Suprapubic skin (tissue), 4 donors: ENCODE measurements around the gene CTNNA2. TPM values are rescaled to one million over a fixed set of nuclear protein-coding genes. Genes with fewer than 3 reads are reported as not detected.

ENCODE experiments used
- DNase-seq, 2 donors: peaks; one replicate each; pipeline ENCODE4 v3.0.0-alpha.2; 2019; ENCODE audit warnings: low spot score in 2 of 2
- H3K27ac ChIP-seq: fragments of 200-600 bp; sonication (generic); one replicate; pipeline ENCODE4 v1.5.1; 2019
- H3K27me3 ChIP-seq: fragments of 200-600 bp; sonication (generic); one replicate; pipeline ENCODE4 v1.5.1; 2019
- H3K36me3 ChIP-seq: fragments of 200-600 bp; sonication (generic); one replicate; pipeline ENCODE4 v1.5.1; 2019
- H3K4me1 ChIP-seq: fragments of 200-600 bp; sonication (generic); one replicate; pipeline ENCODE4 v1.5.1; 2019
- H3K4me3 ChIP-seq: fragments of 200-600 bp; sonication (generic); one replicate; pipeline ENCODE4 v1.5.1; 2019; ENCODE audit warnings: mild to moderate bottlenecking
- H3K9me3 ChIP-seq: fragments of 200-600 bp; sonication (generic); one replicate; pipeline ENCODE4 v1.5.1; 2019
- CTCF ChIP-seq, 2 donors: fragments of 200-600 bp in 1 of 2; fragments of 450-650 bp in 1 of 2; sonication (generic) in 1 of 2; IDR thresholded peaks; one replicate each; pipeline ENCODE4 v1.5.1; 2016 to 2019; ENCODE audit warnings: antibody characterized with exemption in 2 of 2, mild to moderate bottlenecking in 1 of 2, moderate library complexity in 1 of 2
- EP300 ChIP-seq: sonication (generic); formaldehyde crosslinking; IDR thresholded peaks from one replicate; pipeline ENCODE4 v1.6.1; 2017; ENCODE audit warnings: antibody characterized with exemption
- POLR2A ChIP-seq, 2 donors: fragments of 450-650 bp; IDR thresholded peaks; one replicate each; pipeline ENCODE4 v1.6.1; 2017; ENCODE audit warnings: antibody characterized with exemption in 2 of 2, mild to moderate bottlenecking in 2 of 2, moderate library complexity in 2 of 2
- POLR2AphosphoS5 ChIP-seq, 3 donors: sonication (generic); formaldehyde crosslinking; IDR thresholded peaks; one replicate each; pipeline ENCODE4 v1.6.1; 2017; ENCODE audit warnings: antibody characterized with exemption in 3 of 3
- WGBS: methylation state at CpG from one replicate; pipeline ENCODE4 v1.1.5; 2018; 5-methylcytosine and 5-hydroxymethylcytosine counted together
- total RNA-seq, 4 donors: library from RNA; depleted of rRNA; stranded (reverse); fragments of >200 nt; gene quantifications; one replicate each; pipeline ENCODE4 v1.1.0, GENCODE V29; 2016

CTNNA2 gene
- total RNA-seq, 4 donors from 2014 or later = 0.15 to 0.21 TPM; not detected in 2

GRCh38 chr2:80238692-80239469, 726.0 kb downstream of the CTNNA2 start:
- 49% methylated on average over 11 of the region's 11 CpGs for WGBS
- TF ChIP-seq CTCF (IDR thresholded peaks at IDR 0.05) (peak in 1 of 2 donors; percentile 35), POLR2AphosphoS5 (IDR thresholded peaks at IDR 0.05) (no peak)
- Histone ChIP-seq H3K4me3 (no peak overlapping the region), H3K9me3 (no peaks in the 10 kb centered on the region), H3K27me3 (no peaks in the 10 kb centered on the region), H3K27ac (no peak overlapping the region), H3K36me3 (no peaks in the 10 kb centered on the region), H3K4me1 (no peaks in the 10 kb centered on the region)
- DNase-seq = no peak

- Histone ChIP-seq H3K27me3 (no peaks in the 10 kb centered on the region), H3K36me3 (no peaks in the 10 kb centered on the region), H3K4me1 (no peaks in the 10 kb centered on the region), H3K27ac (no peak overlapping the region), H3K4me3 (no peak overlapping the region), H3K9me3 (no peaks in the 10 kb centered on the region)
- 44% methylated on average over 3 of the region's 3 CpGs for WGBS
- TF ChIP-seq EP300 (no peak), POLR2A (IDR thresholded peaks at IDR 0.05) (no peak), CTCF (IDR thresholded peaks at IDR 0.05) (no peak), POLR2AphosphoS5 (IDR thresholded peaks at IDR 0.05) (no peak)
- DNase-seq = no peak
Measured at GRCh38 chr2:80242355-80242910, 729.6 kb downstream of the CTNNA2 start.

GRCh38 chr2:80244905-80245584, 732.2 kb downstream of the CTNNA2 start:
- no peaks in the 10 kb centered on the region for H3K9me3 ChIP-seq
- H3K36me3 ChIP-seq = no peaks in the 10 kb centered on the region
- no peaks in the 10 kb centered on the region for H3K4me1 ChIP-seq
- no peaks in the 10 kb centered on the region for H3K27me3 ChIP-seq
- no peak overlapping the region for H3K4me3 ChIP-seq
- no peak overlapping the region for H3K27ac ChIP-seq
- no peak for DNase-seq
- TF ChIP-seq POLR2A (IDR thresholded peaks at IDR 0.05) (no peak), EP300 (no peak), POLR2AphosphoS5 (IDR thresholded peaks at IDR 0.05) (no peak), CTCF (IDR thresholded peaks at IDR 0.05) (no peak)
- 79% methylated on average over 8 of the region's 8 CpGs for WGBS

- 100% methylated on average over 1 of the region's 1 CpG for WGBS
- TF ChIP-seq EP300 (no peak), CTCF (IDR thresholded peaks at IDR 0.05) (no peak), POLR2AphosphoS5 (IDR thresholded peaks at IDR 0.05) (no peak), POLR2A (IDR thresholded peaks at IDR 0.05) (no peak)
- H3K4me1 ChIP-seq = no peaks in the 10 kb centered on the region
Measured at GRCh38 chr2:80246534-80246933, 733.7 kb downstream of the CTNNA2 start.

GRCh38 chr2:80247339-80247738, 734.5 kb downstream of the CTNNA2 start:
- H3K27me3 ChIP-seq = no peaks in the 10 kb centered on the region
- H3K4me1 ChIP-seq = no peaks in the 10 kb centered on the region
- no peak for DNase-seq
- no peaks in the 10 kb centered on the region for H3K36me3 ChIP-seq
- H3K4me3 ChIP-seq = no peak overlapping the region
- no peaks in the 10 kb centered on the region for H3K9me3 ChIP-seq
- TF ChIP-seq EP300 = no peak
- TF ChIP-seq POLR2A (IDR thresholded peaks at IDR 0.05) = no peak
- no peak for TF ChIP-seq POLR2AphosphoS5 (IDR thresholded peaks at IDR 0.05)
- no peak for TF ChIP-seq CTCF (IDR thresholded peaks at IDR 0.05)
- WGBS = 92% methylated on average over 3 of the region's 3 CpGs
- H3K27ac ChIP-seq = no peak overlapping the region

More at GRCh38 chr2:80246534-80246933, 733.7 kb downstream of the CTNNA2 start:
- Histone ChIP-seq H3K36me3 (no peaks in the 10 kb centered on the region), H3K27me3 (no peaks in the 10 kb centered on the region), H3K9me3 (no peaks in the 10 kb centered on the region), H3K27ac (no peak overlapping the region), H3K4me3 (no peak overlapping the region)
- DNase-seq = no peak
